Left hindlimb (tissue), 1 donor: ENCODE measurements around the gene PPFIA3.
A peak's percentile ranks its signal among the peaks of the same experiment; 100 is the strongest.
"Not testable (repeated sequence)": the region's sequence is repeated elsewhere in the genome, so short reads cannot be mapped to it uniquely, and the experiment has no call there.

ENCODE experiments used
- DNase-seq: peaks from one replicate; pipeline ENCODE4 v3.0.0-alpha.2; 2018

PPFIA3 gene

GRCh38 chr19:49103331-49104085 lies 15.8 kb upstream of the PPFIA3 start:
- DNase-seq: no peak

GRCh38 chr19:49104229-49104864 lies 15.0 kb upstream of the PPFIA3 start:
- DNase-seq: peak; percentile 74

GRCh38 chr19:49106648-49107135 lies 12.7 kb upstream of the PPFIA3 start:
- DNase-seq: no peak

GRCh38 chr19:49107625-49108459 lies 11.5 kb upstream of the PPFIA3 start:
- DNase-seq: no peak

- DNase-seq: no peak
Observed at GRCh38 chr19:49109051-49109450, 10.3 kb upstream of the PPFIA3 start.

- no peak for DNase-seq
Observed at GRCh38 chr19:49109569-49110233, 9.6 kb upstream of the PPFIA3 start.

GRCh38 chr19:49110567-49110966 lies 8.8 kb upstream of the PPFIA3 start:
- no peak for DNase-seq

GRCh38 chr19:49111218-49111998 lies 7.9 kb upstream of the PPFIA3 start:
- DNase-seq: no peak

GRCh38 chr19:49113762-49114629 lies 5.3 kb upstream of the PPFIA3 start, which contains the start of gene LIN7B:
TSS of gene LIN7B (plus strand) at chr19:49114370. CDS start at chr19:49114405, 35 bp downstream.
- peak; percentile 84 for DNase-seq

GRCh38 chr19:49114630-49115363 lies 4.5 kb upstream of the PPFIA3 start:
- DNase-seq: peak; percentile 86

- DNase-seq: no peak
Observed at GRCh38 chr19:49116544-49116943, 2.8 kb upstream of the PPFIA3 start.

- DNase-seq: no peak
Observed at GRCh38 chr19:49117677-49118564, 1.4 kb upstream of the PPFIA3 start.

GRCh38 chr19:49118565-49119410 lies 556 bp upstream of the PPFIA3 start, which contains the start of gene C19orf73:
TSS of gene C19orf73 (minus strand) at chr19:49119143. CDS start at chr19:49119022, 121 bp downstream.
- DNase-seq: peak; percentile 95

GRCh38 chr19:49120325-49120683 lies 960 bp downstream of the PPFIA3 start:
- DNase-seq: no peak

- no peak for DNase-seq
Observed at GRCh38 chr19:49120868-49121267, 1.5 kb downstream of the PPFIA3 start.

- not testable (repeated sequence) for DNase-seq
Observed at GRCh38 chr19:49121841-49122240, 2.5 kb downstream of the PPFIA3 start.

- DNase-seq: not testable (repeated sequence)
Observed at GRCh38 chr19:49123285-49123684, 3.9 kb downstream of the PPFIA3 start.
